Uterus (tissue), 4 donors: ENCODE results near the gene MYO9B. TPM values are rescaled to one million over a fixed set of nuclear protein-coding genes. Genes with fewer than 3 reads are reported as not detected.

Experiments
- DNase-seq, 2 donors: peaks; one replicate each; pipeline ENCODE4 v3.0.0-alpha.2; 2019 to 2020
- H3K27ac ChIP-seq, 2 donors: fragments of 200-600 bp; sonication (generic); 1 replicate in 1 of 2; 2 replicates in 1 of 2; pipeline ENCODE4 v1.5.1; 2016 to 2018
- H3K27me3 ChIP-seq, 2 donors: fragments of 200-600 bp; sonication (generic); one replicate each; pipeline ENCODE4 v1.5.1; 2018 to 2019; ENCODE audit warnings: control low read depth in 1 of 2
- H3K36me3 ChIP-seq, 2 donors: fragments of 200-600 bp; sonication (generic); one replicate each; pipeline ENCODE4 v1.5.1; 2019; ENCODE audit warnings: control low read depth in 1 of 2
- H3K4me1 ChIP-seq, 2 donors: fragments of 200-600 bp; sonication (generic); one replicate each; pipeline ENCODE4 v1.5.1; 2018 to 2019; ENCODE audit warnings: control low read depth in 1 of 2
- H3K4me3 ChIP-seq, 2 donors: fragments of 200-600 bp; sonication (generic); 1 replicate in 1 of 2; 2 replicates in 1 of 2; pipeline ENCODE4 v1.5.1; 2018 to 2019; ENCODE audit warnings: mild to moderate bottlenecking in 1 of 2
- H3K9me3 ChIP-seq, 2 donors: fragments of 200-600 bp; sonication (generic); one replicate each; pipeline ENCODE4 v1.5.1; 2019; ENCODE audit warnings: control low read depth in 1 of 2
- CTCF ChIP-seq, 4 experiments: fragments of 200-600 bp in 2 of 4; fragments of 450-650 bp in 2 of 4; sonication (generic) in 2 of 4; IDR thresholded peaks; one replicate each; pipeline ENCODE4 v1.5.1; 2016 to 2019; ENCODE audit warnings: antibody characterized with exemption in 4 of 4, mild to moderate bottlenecking in 2 of 4, moderate library complexity in 1 of 4
- POLR2A ChIP-seq, 2 donors: fragments of 450-650 bp; IDR thresholded peaks; one replicate each; pipeline ENCODE4 v1.6.1; 2016; ENCODE audit warnings: antibody characterized with exemption in 2 of 2, mild to moderate bottlenecking in 1 of 2, moderate library complexity in 1 of 2
- intact Hi-C: fragments of 100-400 bp; cut with DNase I; formaldehyde crosslinking; loops from one replicate; pipeline ENCODE4 v1.15.1; 2023; ENCODE audit warnings: low total_unique reads
- total RNA-seq, 4 donors: library from RNA; depleted of rRNA in 3 of 4; stranded (reverse); fragments of >200 nt in 3 of 4; gene quantifications; one replicate each; pipeline versions ENCODE4 v1.1.0 to v1.2.4, GENCODE V29; 2014 to 2023
- donor health status: DM: yes; HTN: yes; CAD: no.

The MYO9B gene
- total RNA-seq, 4 donors from 2014 or later: 17.6 to 117 (median 54.1) TPM

- H3K36me3 ChIP-seq: no peaks in the 10 kb centered on the region
- H3K27ac ChIP-seq: no peak overlapping the region
- TF ChIP-seq CTCF (IDR thresholded peaks at IDR 0.05) (no peak), POLR2A (IDR thresholded peaks at IDR 0.05) (no peak)
- intact Hi-C loops: no loop called here
- H3K27me3 ChIP-seq: no peaks in the 10 kb centered on the region
- H3K4me3 ChIP-seq: no peak overlapping the region
- H3K4me1 ChIP-seq: no peaks in the 10 kb centered on the region
- no peak for DNase-seq
- no peaks in the 10 kb centered on the region for H3K9me3 ChIP-seq
These were observed 184.4 kb downstream of the MYO9B start for GRCh38 chr19:17259934-17260333.

GRCh38 chr19:17260842-17261325, 185.3 kb downstream of the MYO9B start:
- intact Hi-C loops: no loop called here
- H3K4me1 ChIP-seq: no peaks in the 10 kb centered on the region
- peak; percentile 66 to 76 for DNase-seq
- H3K4me3 ChIP-seq: no peak overlapping the region
- peak; percentile 64 to 86 (median 82) for TF ChIP-seq CTCF (IDR thresholded peaks at IDR 0.05)
- no peak for TF ChIP-seq POLR2A (IDR thresholded peaks at IDR 0.05)
- no peaks in the 10 kb centered on the region for H3K36me3 ChIP-seq
- H3K27me3 ChIP-seq: no peaks in the 10 kb centered on the region
- no peaks in the 10 kb centered on the region for H3K9me3 ChIP-seq
- no peak overlapping the region for H3K27ac ChIP-seq

GRCh38 chr19:17262557-17262956, 187.0 kb downstream of the MYO9B start:
- intact Hi-C loops: no loop called here
- H3K4me3 ChIP-seq: no peak overlapping the region
- no peak overlapping the region for H3K27ac ChIP-seq
- no peaks in the 10 kb centered on the region for H3K36me3 ChIP-seq
- no peaks in the 10 kb centered on the region for H3K4me1 ChIP-seq
- H3K27me3 ChIP-seq: no peaks in the 10 kb centered on the region
- no peak for TF ChIP-seq POLR2A (IDR thresholded peaks at IDR 0.05)
- no peak for TF ChIP-seq CTCF (IDR thresholded peaks at IDR 0.05)
- no peak for DNase-seq
- H3K9me3 ChIP-seq: no peaks in the 10 kb centered on the region

Other genes starting within 250 kb of the MYO9B start
- 100 to 1,000 TPM in 2 of 4 donors, 10 to 100 TPM in 2; 21.2 to 149 (median 92.3) TPM for gene SIN3B, start 246.4 kb upstream of the MYO9B start, total RNA-seq
- gene F2RL3, start 186.8 kb upstream of the MYO9B start, total RNA-seq: 10 to 100 TPM in 1 of 4 donors, 1 to 10 TPM in 2, under 1 TPM in 1; 0.07 to 20.0 (median 6.3) TPM
- 10 to 100 TPM in 3 of 4 donors, 1 to 10 TPM in 1; 2.8 to 18.3 (median 15.7) TPM for gene CPAMD8, start 49.0 kb upstream of the MYO9B start, total RNA-seq
- 10 to 100 TPM in 2 of 4 donors, 1 to 10 TPM in 2; 2.6 to 11.5 (median 6.9) TPM for gene HAUS8, start 325 bp upstream of the MYO9B start, total RNA-seq
- 10 to 100 TPM; 11.5 to 43.5 (median 22.2) TPM for gene USE1, start 139.6 kb downstream of the MYO9B start, total RNA-seq
- 10 to 100 TPM in 2 of 4 donors, 1 to 10 TPM in 1, not detected in 1; 5.9 to 32.6 (median 17.6) TPM for gene OCEL1, start 150.4 kb downstream of the MYO9B start, total RNA-seq
- gene NR2F6, start 170.1 kb downstream of the MYO9B start, total RNA-seq: 10 to 100 TPM; 14.3 to 45.0 (median 36.0) TPM
- gene USHBP1, start 189.0 kb downstream of the MYO9B start, total RNA-seq: 10 to 100 TPM in 2 of 4 donors, 1 to 10 TPM in 2; 3.5 to 23.8 (median 13.0) TPM
- 100 to 1,000 TPM in 2 of 4 donors, 10 to 100 TPM in 2; 58.1 to 240 (median 97.2) TPM for gene BABAM1, start 191.7 kb downstream of the MYO9B start, total RNA-seq
- gene ANKLE1, start 206.1 kb downstream of the MYO9B start, total RNA-seq: 1 to 10 TPM in 2 of 4 donors, not detected in 2; 1.6 to 2.4 TPM
- gene ABHD8, start 227.6 kb downstream of the MYO9B start, total RNA-seq: 100 to 1,000 TPM in 1 of 4 donors, 10 to 100 TPM in 2, 1 to 10 TPM in 1; 9.0 to 115 (median 19.2) TPM
- 100 to 1,000 TPM in 2 of 4 donors, 10 to 100 TPM in 2; 30.9 to 289 (median 97.2) TPM for gene MRPL34, start 230.1 kb downstream of the MYO9B start, total RNA-seq
- 10 to 100 TPM in 2 of 4 donors, 1 to 10 TPM in 2; 2.8 to 22.2 (median 8.9) TPM for gene DDA1, start 233.8 kb downstream of the MYO9B start, total RNA-seq